GM12892 (cell line): ENCODE results near the gene OAS3.

Experiments used
- POLR2A ChIP-seq: IDR thresholded peaks from 2 replicates; pipeline ENCODE4 v1.6.1; 2011; ENCODE audit warnings: low read depth, low read length, control low read depth
- POLR2AphosphoS5 ChIP-seq: IDR thresholded peaks from 2 replicates; pipeline ENCODE4 v1.6.1; 2011; ENCODE audit warnings: low read depth, low read length, control low read depth

GRCh38 chr12:112945515-112945914 lies 7.2 kb downstream of the OAS3 start:
- TF ChIP-seq POLR2A, result no peak
- TF ChIP-seq POLR2AphosphoS5, result no peak
